ENCODE results near the gene EYS.

The EYS gene

GRCh38 chr6:64334636-64335035 is 1372.4 kb downstream of the EYS start:
- no peaks in the 10 kb centered on the region for H3K36me3 ChIP-seq (ENCODE audit: insufficient read depth, low read length)
- no peaks in the 10 kb centered on the region for H3K79me2 ChIP-seq (ENCODE audit: control insufficient read depth, insufficient read depth, low read length, unreplicated experiment)
- H3K4me1 ChIP-seq (ENCODE audit: control insufficient read depth, insufficient read depth, low read length, unreplicated experiment): no peaks in the 10 kb centered on the region
- 0 out of 2 replicates have a peak, but pooled peaks cover 2% of the 10 kb centered on the region for H3K27me3 ChIP-seq (ENCODE audit: insufficient read depth, low read length)
- H3K27ac ChIP-seq (ENCODE audit: low read depth, low read length): no peak overlapping the region
- no peak overlapping the region for H3K4me3 ChIP-seq (ENCODE audit: low read depth, low read length)
- no peak overlapping the region for H2AFZ ChIP-seq (ENCODE audit: low read length, unreplicated experiment)

GRCh38 chr6:64330694-64331307 is 1376.2 kb downstream of the EYS start:
- Histone ChIP-seq H3K4me3 (ENCODE audit: low read depth, low read length) (no peak overlapping the region), H3K4me1 (ENCODE audit: control insufficient read depth, insufficient read depth, low read length, unreplicated experiment) (no peaks in the 10 kb centered on the region), H3K27ac (ENCODE audit: low read depth, low read length) (no peak overlapping the region), H3K27me3 (ENCODE audit: insufficient read depth, low read length) (0 out of 2 replicates have a peak, but pooled peaks cover 2% of the 10 kb centered on the region), H2AFZ (ENCODE audit: low read length, unreplicated experiment) (no peak overlapping the region), H3K36me3 (ENCODE audit: insufficient read depth, low read length) (no peaks in the 10 kb centered on the region), H3K79me2 (ENCODE audit: control insufficient read depth, insufficient read depth, low read length, unreplicated experiment) (no peaks in the 10 kb centered on the region)

- H2AFZ ChIP-seq (ENCODE audit: low read length, unreplicated experiment): no peak overlapping the region
- no peak overlapping the region for H3K4me3 ChIP-seq (ENCODE audit: low read depth, low read length)
- no peak overlapping the region for H3K27ac ChIP-seq (ENCODE audit: low read depth, low read length)
- H3K27me3 ChIP-seq (ENCODE audit: insufficient read depth, low read length): no peaks in the 10 kb centered on the region; the same call in 1 of the 2 replicates
- no peaks in the 10 kb centered on the region for H3K79me2 ChIP-seq (ENCODE audit: control insufficient read depth, insufficient read depth, low read length, unreplicated experiment)
- no peaks in the 10 kb centered on the region for H3K36me3 ChIP-seq (ENCODE audit: insufficient read depth, low read length)
- H3K4me1 ChIP-seq (ENCODE audit: control insufficient read depth, insufficient read depth, low read length, unreplicated experiment): no peaks in the 10 kb centered on the region
Observed at GRCh38 chr6:64326939-64327338, 1380.1 kb downstream of the EYS start.

- H3K4me3 ChIP-seq (ENCODE audit: low read depth, low read length): no peak overlapping the region
- no peaks in the 10 kb centered on the region; the same call in 1 of the 2 replicates for H3K27me3 ChIP-seq (ENCODE audit: insufficient read depth, low read length)
- H3K27ac ChIP-seq (ENCODE audit: low read depth, low read length): no peak overlapping the region
- no peaks in the 10 kb centered on the region for H3K79me2 ChIP-seq (ENCODE audit: control insufficient read depth, insufficient read depth, low read length, unreplicated experiment)
- H3K36me3 ChIP-seq (ENCODE audit: insufficient read depth, low read length): no peaks in the 10 kb centered on the region
- no peak overlapping the region for H2AFZ ChIP-seq (ENCODE audit: low read length, unreplicated experiment)
- no peaks in the 10 kb centered on the region for H3K4me1 ChIP-seq (ENCODE audit: control insufficient read depth, insufficient read depth, low read length, unreplicated experiment)
Observed at GRCh38 chr6:64325093-64325492, 1381.9 kb downstream of the EYS start.

- no peak overlapping the region for H3K27ac ChIP-seq (ENCODE audit: low read depth, low read length)
- no peak overlapping the region for H3K4me3 ChIP-seq (ENCODE audit: low read depth, low read length)
- H2AFZ ChIP-seq (ENCODE audit: low read length, unreplicated experiment): no peak overlapping the region
- no peaks in the 10 kb centered on the region for H3K4me1 ChIP-seq (ENCODE audit: control insufficient read depth, insufficient read depth, low read length, unreplicated experiment)
- no peaks in the 10 kb centered on the region for H3K79me2 ChIP-seq (ENCODE audit: control insufficient read depth, insufficient read depth, low read length, unreplicated experiment)
- no peaks in the 10 kb centered on the region for H3K36me3 ChIP-seq (ENCODE audit: insufficient read depth, low read length)
- peaks cover 9% of the 10 kb centered on the region; the same call in 1 of the 2 replicates for H3K27me3 ChIP-seq (ENCODE audit: insufficient read depth, low read length)
Observed at GRCh38 chr6:64310214-64310613, 1396.8 kb downstream of the EYS start.

- Histone ChIP-seq H3K27ac (ENCODE audit: low read depth, low read length) (no peak overlapping the region), H3K79me2 (ENCODE audit: control insufficient read depth, insufficient read depth, low read length, unreplicated experiment) (no peaks in the 10 kb centered on the region), H2AFZ (ENCODE audit: low read length, unreplicated experiment) (no peak overlapping the region), H3K4me1 (ENCODE audit: control insufficient read depth, insufficient read depth, low read length, unreplicated experiment) (no peaks in the 10 kb centered on the region), H3K4me3 (ENCODE audit: low read depth, low read length) (no peak overlapping the region), H3K27me3 (ENCODE audit: insufficient read depth, low read length) (no peaks in the 10 kb centered on the region), H3K36me3 (ENCODE audit: insufficient read depth, low read length) (no peaks in the 10 kb centered on the region)
Observed at GRCh38 chr6:64301307-64302236, 1405.5 kb downstream of the EYS start.

GRCh38 chr6:64299176-64299575 is 1407.8 kb downstream of the EYS start:
- Histone ChIP-seq H2AFZ (ENCODE audit: low read length, unreplicated experiment) (no peak overlapping the region), H3K36me3 (ENCODE audit: insufficient read depth, low read length) (no peaks in the 10 kb centered on the region)

GRCh38 chr6:64294034-64294433 is 1413.0 kb downstream of the EYS start:
- H3K79me2 ChIP-seq (ENCODE audit: control insufficient read depth, insufficient read depth, low read length, unreplicated experiment): no peaks in the 10 kb centered on the region
- no peak overlapping the region for H2AFZ ChIP-seq (ENCODE audit: low read length, unreplicated experiment)
- H3K27ac ChIP-seq (ENCODE audit: low read depth, low read length): no peak overlapping the region
- H3K4me3 ChIP-seq (ENCODE audit: low read depth, low read length): no peak overlapping the region
- H3K4me1 ChIP-seq (ENCODE audit: control insufficient read depth, insufficient read depth, low read length, unreplicated experiment): peaks cover 8% of the 10 kb centered on the region
- H3K36me3 ChIP-seq (ENCODE audit: insufficient read depth, low read length): no peaks in the 10 kb centered on the region
- no peaks in the 10 kb centered on the region for H3K27me3 ChIP-seq (ENCODE audit: insufficient read depth, low read length)

More at GRCh38 chr6:64299176-64299575, 1407.8 kb downstream of the EYS start:
- Histone ChIP-seq H3K4me3 (ENCODE audit: low read depth, low read length) (no peak overlapping the region), H3K79me2 (ENCODE audit: control insufficient read depth, insufficient read depth, low read length, unreplicated experiment) (no peaks in the 10 kb centered on the region), H3K4me1 (ENCODE audit: control insufficient read depth, insufficient read depth, low read length, unreplicated experiment) (no peaks in the 10 kb centered on the region), H3K27me3 (ENCODE audit: insufficient read depth, low read length) (no peaks in the 10 kb centered on the region), H3K27ac (ENCODE audit: low read depth, low read length) (no peak overlapping the region)

- H3K79me2 ChIP-seq (ENCODE audit: control insufficient read depth, insufficient read depth, low read length, unreplicated experiment): no peaks in the 10 kb centered on the region
- H3K36me3 ChIP-seq (ENCODE audit: insufficient read depth, low read length): no peaks in the 10 kb centered on the region
- H3K27ac ChIP-seq (ENCODE audit: low read depth, low read length): no peak overlapping the region
- no peaks in the 10 kb centered on the region for H3K27me3 ChIP-seq (ENCODE audit: insufficient read depth, low read length)
- no peak overlapping the region for H2AFZ ChIP-seq (ENCODE audit: low read length, unreplicated experiment)
- H3K4me3 ChIP-seq (ENCODE audit: low read depth, low read length): no peak overlapping the region
- H3K4me1 ChIP-seq (ENCODE audit: control insufficient read depth, insufficient read depth, low read length, unreplicated experiment): peaks cover 8% of the 10 kb centered on the region
Observed at GRCh38 chr6:64293298-64293697, 1413.7 kb downstream of the EYS start.

GRCh38 chr6:64290867-64291266 is 1416.2 kb downstream of the EYS start:
- Histone ChIP-seq H3K27ac (ENCODE audit: low read depth, low read length) (no peak overlapping the region), H3K4me3 (ENCODE audit: low read depth, low read length) (no peak overlapping the region), H3K36me3 (ENCODE audit: insufficient read depth, low read length) (no peaks in the 10 kb centered on the region), H3K79me2 (ENCODE audit: control insufficient read depth, insufficient read depth, low read length, unreplicated experiment) (no peaks in the 10 kb centered on the region), H3K4me1 (ENCODE audit: control insufficient read depth, insufficient read depth, low read length, unreplicated experiment) (peaks cover 8% of the 10 kb centered on the region), H2AFZ (ENCODE audit: low read length, unreplicated experiment) (no peak overlapping the region), H3K27me3 (ENCODE audit: insufficient read depth, low read length) (no peaks in the 10 kb centered on the region)

- Histone ChIP-seq H3K4me3 (ENCODE audit: low read depth, low read length) (no peak overlapping the region), H3K36me3 (ENCODE audit: insufficient read depth, low read length) (no peaks in the 10 kb centered on the region), H2AFZ (ENCODE audit: low read length, unreplicated experiment) (no peak overlapping the region), H3K4me1 (ENCODE audit: control insufficient read depth, insufficient read depth, low read length, unreplicated experiment) (peaks cover 8% of the 10 kb centered on the region), H3K27me3 (ENCODE audit: insufficient read depth, low read length) (no peaks in the 10 kb centered on the region), H3K27ac (ENCODE audit: low read depth, low read length) (no peak overlapping the region), H3K79me2 (ENCODE audit: control insufficient read depth, insufficient read depth, low read length, unreplicated experiment) (no peaks in the 10 kb centered on the region)
Observed at GRCh38 chr6:64289931-64290330, 1417.1 kb downstream of the EYS start.
